Osteoblast (primary cell): Measurements from ENCODE around the gene MTCL1. TPM values are rescaled to one million over a fixed set of nuclear protein-coding genes. Genes with fewer than 3 reads are reported as not detected.

Experiments used
- DNase-seq: peaks from one replicate; pipeline ENCODE4 v3.0.0; 2011; ENCODE audit warnings: low spot score, mixed read lengths; ENCODE audit not compliant: insufficient read length; ENCODE audit errors: missing footprints
- H2AFZ ChIP-seq: 2 replicates; pipeline ENCODE4 v1.6.0; 2011; ENCODE audit warnings: mild to moderate bottlenecking, low read length
- H3K27ac ChIP-seq: 2 replicates; pipeline ENCODE4 v1.5.1; 2011; ENCODE audit warnings: mild to moderate bottlenecking, low read depth, low read length, moderate library complexity
- H3K27me3 ChIP-seq: 2 replicates; pipeline ENCODE4 v1.6.0; 2012; ENCODE audit warnings: mild to moderate bottlenecking, control low read depth, inconsistent platforms, low read length, moderate library complexity; ENCODE audit not compliant: insufficient read depth
- H3K36me3 ChIP-seq: 2 replicates; pipeline ENCODE4 v1.5.1; 2011; ENCODE audit warnings: mild to moderate bottlenecking, low read length, control low read depth, moderate library complexity; ENCODE audit not compliant: insufficient read depth
- H3K4me1 ChIP-seq: 2 replicates; pipeline ENCODE4 v1.5.1; 2011; ENCODE audit warnings: mild to moderate bottlenecking, low read length, control low read depth, moderate library complexity; ENCODE audit not compliant: insufficient read depth
- H3K4me2 ChIP-seq: 2 replicates; pipeline ENCODE4 v1.6.0; 2011; ENCODE audit warnings: mild to moderate bottlenecking, low read length; ENCODE audit not compliant: insufficient read depth
- H3K4me3 ChIP-seq: fragments of 200-600 bp; sonication (generic); 3 replicates; pipeline ENCODE4 v1.5.1; 2012; ENCODE audit warnings: mild to moderate bottlenecking, low read length, inconsistent platforms; ENCODE audit not compliant: insufficient read depth
- H3K79me2 ChIP-seq: 2 replicates; pipeline ENCODE4 v1.6.0; 2012; ENCODE audit warnings: mild to moderate bottlenecking, low read length, control low read depth, inconsistent platforms; ENCODE audit not compliant: insufficient read depth
- H3K9me3 ChIP-seq: 2 replicates; pipeline ENCODE4 v1.5.1; 2011; ENCODE audit warnings: low read depth, low read length, control low read depth
- H4K20me1 ChIP-seq: 2 replicates; pipeline ENCODE4 v1.6.0; 2012; ENCODE audit warnings: mild to moderate bottlenecking, low read length, control low read depth; ENCODE audit not compliant: insufficient read depth
- CTCF ChIP-seq: IDR thresholded peaks from 2 replicates; pipeline ENCODE4 v1.5.1; 2011; ENCODE audit warnings: mild to moderate bottlenecking, low read depth, low read length, moderate library complexity; ENCODE audit errors: extremely low read depth
- total RNA-seq: library from RNA; depleted of rRNA; stranded (reverse); fragments of >200 nt; gene quantifications from 2 replicates; pipeline ENCODE4 v1.2.3, GENCODE V29; 2012

MTCL1 gene
- total RNA-seq, 1 donor = 38.0 TPM

GRCh38 chr18:8785855-8786482 lies 80.6 kb downstream of the MTCL1 start:
- Histone ChIP-seq H3K4me2 (no peak overlapping the region), H3K27me3 (no peaks in the 10 kb centered on the region), H4K20me1 (no peaks in the 10 kb centered on the region), H3K36me3 (peaks cover 57% of the 10 kb centered on the region), H3K4me1 (no peaks in the 10 kb centered on the region), H3K9me3 (no peaks in the 10 kb centered on the region), H3K4me3 (no peak overlapping the region), H3K27ac (no peak overlapping the region), H2AFZ (no peak overlapping the region), H3K79me2 (no peaks in the 10 kb centered on the region)
- DNase-seq = peak; percentile 25
- TF ChIP-seq CTCF = no peak

GRCh38 chr18:8786483-8787370 lies 81.4 kb downstream of the MTCL1 start:
- TF ChIP-seq CTCF = no peak
- Histone ChIP-seq H2AFZ (no peak overlapping the region), H3K4me2 (no peak overlapping the region), H3K27me3 (no peaks in the 10 kb centered on the region), H4K20me1 (no peaks in the 10 kb centered on the region), H3K9me3 (no peaks in the 10 kb centered on the region), H3K4me1 (no peaks in the 10 kb centered on the region), H3K4me3 (no peak overlapping the region), H3K79me2 (no peaks in the 10 kb centered on the region), H3K27ac (no peak overlapping the region), H3K36me3 (peaks cover 57% of the 10 kb centered on the region)
- DNase-seq = peak; percentile 63

- DNase-seq = peak; percentile 60
- Histone ChIP-seq H3K4me1 (no peaks in the 10 kb centered on the region), H3K4me2 (no peak overlapping the region), H3K27ac (no peak overlapping the region), H3K4me3 (no peak overlapping the region), H3K36me3 (peaks cover 61% of the 10 kb centered on the region), H3K79me2 (no peaks in the 10 kb centered on the region), H2AFZ (no peak overlapping the region), H3K27me3 (no peaks in the 10 kb centered on the region), H4K20me1 (no peaks in the 10 kb centered on the region), H3K9me3 (no peaks in the 10 kb centered on the region)
- no peak for TF ChIP-seq CTCF
Observed at GRCh38 chr18:8787371-8787670, 82.0 kb downstream of the MTCL1 start.

- Histone ChIP-seq H3K4me2 (no peak overlapping the region), H3K9me3 (no peaks in the 10 kb centered on the region), H3K36me3 (peaks cover 61% of the 10 kb centered on the region), H4K20me1 (no peaks in the 10 kb centered on the region), H3K27ac (no peak overlapping the region), H2AFZ (no peak overlapping the region), H3K79me2 (no peaks in the 10 kb centered on the region), H3K27me3 (no peaks in the 10 kb centered on the region), H3K4me1 (no peaks in the 10 kb centered on the region), H3K4me3 (no peak overlapping the region)
- no peak for TF ChIP-seq CTCF
- peak; percentile 25 for DNase-seq
Observed at GRCh38 chr18:8787794-8788193, 82.4 kb downstream of the MTCL1 start.
